Measurements from ENCODE around the gene EML4. TPM values are rescaled to one million over a fixed set of nuclear protein-coding genes. Genes with fewer than 3 reads are reported as not detected.

EML4 gene
- total RNA-seq, 1 donor from 2014 or later: 72.2 TPM

DNA sequence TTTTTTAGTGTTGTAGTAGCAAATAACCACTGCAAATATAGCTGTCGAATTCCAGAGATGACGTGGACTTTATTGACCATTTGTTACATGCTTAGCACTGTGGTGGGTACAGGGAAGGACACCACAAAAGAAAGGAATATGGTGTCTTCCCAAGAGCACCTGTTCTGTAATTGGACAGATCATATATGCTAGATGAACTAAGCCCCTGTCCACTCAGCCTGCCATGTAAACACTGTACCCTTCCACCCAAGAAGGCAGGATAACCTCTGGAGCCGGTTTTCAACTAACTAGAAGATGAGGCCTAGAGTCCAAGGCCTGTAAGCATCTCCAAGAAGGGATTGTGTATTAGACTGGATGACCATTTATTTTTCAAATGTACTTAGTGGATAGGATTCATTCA lies 147.8 kb downstream of the EML4 start:
- Mint-ChIP-seq H3K27ac (ENCODE audit: unreplicated experiment) (no peak overlapping the region), H3K27me3 (ENCODE audit: low read depth) (no peaks in the 10 kb centered on the region), H3K36me3 (ENCODE audit: low read depth) (peaks cover 12% of the 10 kb centered on the region), H3K9me3 (no peaks in the 10 kb centered on the region), H3K4me1 (peaks cover 5% of the 10 kb centered on the region), H3K4me3 (no peak overlapping the region)
- no peak for DNase-seq (ENCODE audit: low read depth, low spot score)
- TF ChIP-seq, protein P1, sequence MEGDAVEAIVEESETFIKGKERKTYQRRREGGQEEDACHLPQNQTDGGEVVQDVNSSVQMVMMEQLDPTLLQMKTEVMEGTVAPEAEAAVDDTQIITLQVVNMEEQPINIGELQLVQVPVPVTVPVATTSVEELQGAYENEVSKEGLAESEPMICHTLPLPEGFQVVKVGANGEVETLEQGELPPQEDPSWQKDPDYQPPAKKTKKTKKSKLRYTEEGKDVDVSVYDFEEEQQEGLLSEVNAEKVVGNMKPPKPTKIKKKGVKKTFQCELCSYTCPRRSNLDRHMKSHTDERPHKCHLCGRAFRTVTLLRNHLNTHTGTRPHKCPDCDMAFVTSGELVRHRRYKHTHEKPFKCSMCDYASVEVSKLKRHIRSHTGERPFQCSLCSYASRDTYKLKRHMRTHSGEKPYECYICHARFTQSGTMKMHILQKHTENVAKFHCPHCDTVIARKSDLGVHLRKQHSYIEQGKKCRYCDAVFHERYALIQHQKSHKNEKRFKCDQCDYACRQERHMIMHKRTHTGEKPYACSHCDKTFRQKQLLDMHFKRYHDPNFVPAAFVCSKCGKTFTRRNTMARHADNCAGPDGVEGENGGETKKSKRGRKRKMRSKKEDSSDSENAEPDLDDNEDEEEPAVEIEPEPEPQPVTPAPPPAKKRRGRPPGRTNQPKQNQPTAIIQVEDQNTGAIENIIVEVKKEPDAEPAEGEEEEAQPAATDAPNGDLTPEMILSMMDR (conservative IDR thresholded peaks at IDR 0.05): no peak

DNA sequence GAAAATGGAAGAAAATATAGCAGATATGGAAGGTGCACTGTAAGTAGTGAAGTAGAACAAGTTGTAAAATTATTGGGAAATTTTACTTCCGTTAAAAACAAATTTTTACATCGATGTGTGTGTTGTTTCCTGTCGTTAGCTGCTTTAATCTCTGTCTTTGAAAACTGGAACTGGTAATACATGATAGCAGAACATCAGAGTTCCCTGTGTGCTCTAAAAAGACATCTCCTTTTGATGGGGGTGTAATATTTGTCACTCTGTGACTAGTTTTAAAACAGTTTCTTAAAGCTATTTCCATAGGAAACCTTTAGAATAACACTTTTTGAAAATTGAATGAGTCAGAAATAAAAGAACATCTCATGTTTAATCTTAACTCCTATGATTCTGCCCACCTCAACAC lies 148.3 kb downstream of the EML4 start:
- Mint-ChIP-seq H3K4me3 (no peak overlapping the region), H3K27ac (ENCODE audit: unreplicated experiment) (no peak overlapping the region), H3K36me3 (ENCODE audit: low read depth) (peaks cover 12% of the 10 kb centered on the region), H3K9me3 (no peaks in the 10 kb centered on the region), H3K27me3 (ENCODE audit: low read depth) (no peaks in the 10 kb centered on the region), H3K4me1 (peaks cover 5% of the 10 kb centered on the region)
- TF ChIP-seq, protein P1 (conservative IDR thresholded peaks at IDR 0.05): no peak
- DNase-seq (ENCODE audit: low read depth, low spot score): no peak

DNA sequence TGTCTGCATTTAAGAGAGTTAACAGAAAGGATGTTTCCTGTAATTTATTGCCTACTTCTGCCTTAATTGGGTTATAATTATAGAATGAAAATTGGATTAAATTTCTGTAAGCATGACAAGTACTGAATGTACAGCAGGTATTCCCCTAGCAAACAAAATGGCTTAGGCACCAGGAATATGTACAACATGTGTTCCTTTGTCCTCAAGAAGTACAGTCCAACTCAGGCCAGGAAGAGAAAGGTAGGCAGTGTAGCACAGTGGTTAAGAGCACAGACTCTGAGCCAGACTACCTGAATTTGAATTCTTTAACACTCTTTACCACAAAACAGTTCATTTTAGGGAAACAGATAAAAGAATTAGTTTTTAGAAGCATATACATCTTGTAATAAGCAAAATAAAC lies 148.8 kb downstream of the EML4 start:
- H3K36me3 Mint-ChIP-seq (ENCODE audit: low read depth): peaks cover 12% of the 10 kb centered on the region
- no peak for DNase-seq (ENCODE audit: low read depth, low spot score)
- H3K9me3 Mint-ChIP-seq: no peaks in the 10 kb centered on the region
- TF ChIP-seq, protein P1 (conservative IDR thresholded peaks at IDR 0.05): no peak
- H3K4me3 Mint-ChIP-seq: no peak overlapping the region
- no peak overlapping the region for H3K27ac Mint-ChIP-seq (ENCODE audit: unreplicated experiment)
- H3K27me3 Mint-ChIP-seq (ENCODE audit: low read depth): no peaks in the 10 kb centered on the region
- peaks cover 5% of the 10 kb centered on the region for H3K4me1 Mint-ChIP-seq

DNA sequence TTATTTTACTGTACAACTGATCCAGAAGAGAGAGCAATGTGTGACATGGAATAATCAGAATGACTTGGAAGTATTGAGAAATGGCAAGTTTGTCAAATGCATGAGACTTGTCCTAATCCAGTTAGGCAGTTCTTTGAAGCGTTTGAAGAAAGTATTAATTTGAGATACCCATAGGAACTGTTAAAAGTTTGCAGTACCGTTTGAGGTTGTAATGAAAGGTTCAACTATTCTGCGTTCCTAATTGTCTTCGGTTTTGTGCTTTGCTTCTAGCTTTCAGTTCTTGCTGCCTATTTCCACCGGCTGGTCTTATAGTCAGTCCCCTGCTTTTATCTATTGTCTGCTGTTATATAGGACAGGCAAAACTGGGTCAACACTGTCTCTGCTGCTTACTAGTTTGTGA lies 150.1 kb downstream of the EML4 start:
- no peak for DNase-seq (ENCODE audit: low read depth, low spot score)
- no peak overlapping the region for H3K4me3 Mint-ChIP-seq
- no peaks in the 10 kb centered on the region for H3K27me3 Mint-ChIP-seq (ENCODE audit: low read depth)
- H3K4me1 Mint-ChIP-seq: peaks cover 5% of the 10 kb centered on the region
- peak overlapping the region; percentile 54 for H3K27ac Mint-ChIP-seq (ENCODE audit: unreplicated experiment)
- H3K36me3 Mint-ChIP-seq (ENCODE audit: low read depth): peaks cover 12% of the 10 kb centered on the region
- H3K9me3 Mint-ChIP-seq: no peaks in the 10 kb centered on the region
- TF ChIP-seq, protein P1 (conservative IDR thresholded peaks at IDR 0.05): no peak

DNA sequence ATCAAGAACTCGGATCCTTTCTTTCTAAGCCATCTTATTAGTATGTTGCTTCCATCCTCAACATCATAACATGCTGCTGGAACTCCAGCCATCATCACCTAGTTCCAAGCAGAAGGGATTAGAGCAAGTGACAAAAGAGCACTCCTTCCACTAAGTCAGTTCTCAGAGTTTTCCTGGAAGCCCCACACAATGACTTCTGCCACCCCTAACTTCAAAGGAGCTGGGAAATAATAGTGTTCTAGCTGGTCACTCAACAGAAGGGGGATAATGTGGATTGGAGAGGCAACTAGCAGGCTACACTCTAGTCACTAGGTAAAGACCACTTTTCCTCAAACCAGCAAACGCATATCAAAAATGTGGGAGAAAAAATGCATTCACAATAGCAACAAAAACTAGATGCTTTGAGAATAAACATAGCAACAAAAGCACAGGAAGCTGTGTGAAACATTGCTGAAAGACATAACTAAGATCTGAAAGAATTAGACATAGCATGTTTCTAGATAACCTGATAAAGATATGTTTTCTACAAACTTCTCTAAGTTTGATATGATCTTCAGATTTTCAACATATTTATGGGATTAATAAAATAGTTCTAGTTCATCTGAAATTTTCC lies 152.4 kb downstream of the EML4 start:
- TF ChIP-seq, protein P1 (conservative IDR thresholded peaks at IDR 0.05): no peak
- DNase-seq (ENCODE audit: low read depth, low spot score): no peak
- no peaks in the 10 kb centered on the region for H3K4me1 Mint-ChIP-seq
- peaks cover 12% of the 10 kb centered on the region for H3K36me3 Mint-ChIP-seq (ENCODE audit: low read depth)
- no peaks in the 10 kb centered on the region for H3K9me3 Mint-ChIP-seq
- no peak overlapping the region for H3K27ac Mint-ChIP-seq (ENCODE audit: unreplicated experiment)
- H3K4me3 Mint-ChIP-seq: no peak overlapping the region
- no peaks in the 10 kb centered on the region for H3K27me3 Mint-ChIP-seq (ENCODE audit: low read depth)
